Measurements from ENCODE around the gene FOXG1. TPM values are rescaled to one million over a fixed set of nuclear protein-coding genes. Genes with fewer than 3 reads are reported as not detected.

The FOXG1 gene
- total RNA-seq, 1 experiment from 2014 or later = 0.81 TPM

DNA sequence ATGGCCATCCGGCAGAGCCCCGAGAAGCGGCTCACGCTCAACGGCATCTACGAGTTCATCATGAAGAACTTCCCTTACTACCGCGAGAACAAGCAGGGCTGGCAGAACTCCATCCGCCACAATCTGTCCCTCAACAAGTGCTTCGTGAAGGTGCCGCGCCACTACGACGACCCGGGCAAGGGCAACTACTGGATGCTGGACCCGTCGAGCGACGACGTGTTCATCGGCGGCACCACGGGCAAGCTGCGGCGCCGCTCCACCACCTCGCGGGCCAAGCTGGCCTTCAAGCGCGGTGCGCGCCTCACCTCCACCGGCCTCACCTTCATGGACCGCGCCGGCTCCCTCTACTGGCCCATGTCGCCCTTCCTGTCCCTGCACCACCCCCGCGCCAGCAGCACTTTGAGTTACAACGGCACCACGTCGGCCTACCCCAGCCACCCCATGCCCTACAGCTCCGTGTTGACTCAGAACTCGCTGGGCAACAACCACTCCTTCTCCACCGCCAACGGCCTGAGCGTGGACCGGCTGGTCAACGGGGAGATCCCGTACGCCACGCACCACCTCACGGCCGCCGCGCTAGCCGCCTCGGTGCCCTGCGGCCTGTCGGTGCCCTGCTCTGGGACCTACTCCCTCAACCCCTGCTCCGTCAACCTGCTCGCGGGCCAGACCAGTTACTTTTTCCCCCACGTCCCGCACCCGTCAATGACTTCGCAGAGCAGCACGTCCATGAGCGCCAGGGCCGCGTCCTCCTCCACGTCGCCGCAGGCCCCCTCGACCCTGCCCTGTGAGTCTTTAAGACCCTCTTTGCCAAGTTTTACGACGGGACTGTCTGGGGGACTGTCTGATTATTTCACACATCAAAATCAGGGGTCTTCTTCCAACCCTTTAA, 1.5 kb downstream of the FOXG1 start:
- no peaks in the 10 kb centered on the region for H3K36me3 ChIP-seq
- H3K4me1 ChIP-seq = no peaks in the 10 kb centered on the region
- no peak overlapping the region for H3K27ac ChIP-seq
- peak overlapping the region; percentile 11 for H3K4me3 ChIP-seq
- no peaks in the 10 kb centered on the region for H3K9me3 ChIP-seq (replicated peaks)
- no peak for DNase-seq
- H3K27me3 ChIP-seq = no peaks in the 10 kb centered on the region

DNA sequence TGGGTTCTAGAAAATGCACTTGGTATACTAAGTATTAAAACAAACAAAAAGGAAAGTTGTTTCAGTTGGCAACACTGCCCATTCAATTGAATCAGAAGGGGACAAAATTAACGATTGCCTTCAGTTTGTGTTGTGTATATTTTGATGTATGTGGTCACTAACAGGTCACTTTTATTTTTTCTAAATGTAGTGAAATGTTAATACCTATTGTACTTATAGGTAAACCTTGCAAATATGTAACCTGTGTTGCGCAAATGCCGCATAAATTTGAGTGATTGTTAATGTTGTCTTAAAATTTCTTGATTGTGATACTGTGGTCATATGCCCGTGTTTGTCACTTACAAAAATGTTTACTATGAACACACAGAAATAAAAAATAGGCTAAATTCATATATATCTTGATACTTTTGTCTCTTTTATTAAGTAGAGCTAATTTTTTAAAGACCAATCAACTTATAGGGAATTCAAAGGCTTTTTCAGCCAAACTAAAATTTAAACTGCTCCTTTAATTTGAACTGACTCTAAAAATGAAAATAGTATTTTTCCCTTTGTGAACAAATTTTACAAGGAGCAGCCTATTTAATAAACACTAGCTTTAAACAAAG, 2.8 kb downstream of the FOXG1 start:
- Histone ChIP-seq H3K4me3 (no peak overlapping the region), H3K27ac (no peak overlapping the region), H3K9me3 (replicated peaks) (no peaks in the 10 kb centered on the region), H3K27me3 (no peaks in the 10 kb centered on the region), H3K36me3 (no peaks in the 10 kb centered on the region), H3K4me1 (no peaks in the 10 kb centered on the region)
- no peak for DNase-seq

DNA sequence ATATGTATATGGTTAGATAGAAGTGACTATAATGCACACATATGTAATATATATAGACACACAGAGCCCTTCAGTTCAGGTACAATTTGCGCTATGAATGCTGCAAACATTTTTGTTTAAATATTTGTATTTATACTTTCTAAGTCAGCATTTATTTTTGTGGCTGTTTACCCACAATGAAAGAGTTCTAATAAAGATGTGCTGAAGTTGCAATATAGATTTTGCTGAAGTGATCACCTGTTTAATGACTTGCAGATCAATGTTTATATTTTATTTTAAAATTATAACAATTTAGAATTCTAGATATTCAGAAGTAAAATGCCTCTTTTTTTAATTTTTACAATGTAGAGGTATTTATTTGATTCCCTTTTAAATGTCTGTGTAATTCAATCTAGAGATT, 3.5 kb downstream of the FOXG1 start:
- no peaks in the 10 kb centered on the region for H3K9me3 ChIP-seq (replicated peaks)
- no peak for DNase-seq

DNA sequence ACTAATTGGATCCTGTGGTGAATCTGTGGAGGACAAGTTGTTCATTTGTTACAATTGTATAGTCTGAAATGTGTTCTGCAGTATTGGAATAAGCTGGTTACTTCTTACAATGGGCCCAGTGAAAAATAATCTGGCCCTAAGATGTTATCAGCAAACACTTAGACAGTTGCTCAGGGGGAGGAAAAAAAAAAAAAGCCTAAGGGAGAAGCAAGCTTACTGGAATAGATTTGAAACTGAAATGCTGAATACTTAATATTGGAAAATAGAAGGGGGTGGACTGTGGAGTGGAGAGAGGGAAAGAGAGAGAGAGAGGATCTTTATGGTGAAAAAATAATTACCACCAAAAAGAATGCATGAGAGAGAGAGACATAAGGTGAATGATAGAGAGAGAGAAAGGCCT, 4.0 kb downstream of the FOXG1 start:
- no peak overlapping the region for H3K27ac ChIP-seq
- DNase-seq = no peak
- no peaks in the 10 kb centered on the region for H3K4me1 ChIP-seq
- no peak overlapping the region for H3K4me3 ChIP-seq
- H3K9me3 ChIP-seq (replicated peaks) = no peaks in the 10 kb centered on the region
- H3K27me3 ChIP-seq = no peaks in the 10 kb centered on the region
- H3K36me3 ChIP-seq = no peaks in the 10 kb centered on the region

More for the DNA sequence above, 3.5 kb downstream of the FOXG1 start:
- no peaks in the 10 kb centered on the region for H3K27me3 ChIP-seq
- H3K4me3 ChIP-seq = no peak overlapping the region
- H3K36me3 ChIP-seq = no peaks in the 10 kb centered on the region
- no peaks in the 10 kb centered on the region for H3K4me1 ChIP-seq
- H3K27ac ChIP-seq = no peak overlapping the region

DNA sequence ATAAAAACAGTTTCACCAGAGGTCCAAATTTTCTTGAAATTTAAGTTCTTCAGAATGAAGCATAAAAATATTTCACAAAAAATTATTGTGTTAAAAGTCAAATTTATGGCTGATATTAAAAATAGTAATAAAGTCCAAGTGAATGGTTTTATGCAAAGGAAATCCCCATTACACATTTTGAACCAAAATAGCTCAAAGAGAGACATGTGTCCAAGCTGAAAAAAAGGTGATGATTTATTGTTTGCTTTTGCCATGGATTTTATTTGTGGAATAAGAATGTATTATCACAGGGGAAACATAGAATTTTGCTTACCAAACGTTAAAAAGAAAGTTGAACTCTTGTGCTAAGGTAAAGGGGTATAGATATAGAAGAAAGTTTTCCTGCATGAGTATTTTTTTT, 4.6 kb downstream of the FOXG1 start:
- no peaks in the 10 kb centered on the region for H3K36me3 ChIP-seq
- H3K27me3 ChIP-seq = no peaks in the 10 kb centered on the region
- H3K4me1 ChIP-seq = no peaks in the 10 kb centered on the region
- no peak overlapping the region for H3K4me3 ChIP-seq
- no peaks in the 10 kb centered on the region for H3K9me3 ChIP-seq (replicated peaks)
- DNase-seq = no peak
- H3K27ac ChIP-seq = no peak overlapping the region

DNA sequence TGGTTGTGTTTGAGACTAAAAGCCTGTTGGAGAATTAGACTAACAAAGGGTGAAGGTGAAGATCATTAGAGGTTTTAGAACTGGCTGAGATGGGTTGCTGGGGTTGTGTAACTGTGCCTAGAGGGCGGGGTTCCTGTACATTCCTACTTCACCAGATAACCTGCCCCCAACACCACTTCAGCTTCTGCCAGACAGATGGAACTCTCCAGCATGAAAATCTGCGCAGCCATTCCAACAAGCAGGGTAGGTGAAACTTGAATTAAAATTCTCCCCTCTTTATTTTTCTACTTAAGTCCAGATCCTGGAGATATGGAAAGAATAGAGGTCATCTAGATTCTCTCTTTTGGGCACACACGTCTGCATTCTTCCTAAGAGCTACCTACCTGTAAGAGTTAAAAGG, 6.0 kb downstream of the FOXG1 start:
- Histone ChIP-seq H3K9me3 (replicated peaks) (no peaks in the 10 kb centered on the region), H3K27me3 (0 out of 2 replicates have a peak, but pooled peaks cover 3% of the 10 kb centered on the region), H3K36me3 (no peaks in the 10 kb centered on the region), H3K4me3 (no peak overlapping the region), H3K4me1 (no peaks in the 10 kb centered on the region), H3K27ac (no peak overlapping the region)
- DNase-seq = no peak

DNA sequence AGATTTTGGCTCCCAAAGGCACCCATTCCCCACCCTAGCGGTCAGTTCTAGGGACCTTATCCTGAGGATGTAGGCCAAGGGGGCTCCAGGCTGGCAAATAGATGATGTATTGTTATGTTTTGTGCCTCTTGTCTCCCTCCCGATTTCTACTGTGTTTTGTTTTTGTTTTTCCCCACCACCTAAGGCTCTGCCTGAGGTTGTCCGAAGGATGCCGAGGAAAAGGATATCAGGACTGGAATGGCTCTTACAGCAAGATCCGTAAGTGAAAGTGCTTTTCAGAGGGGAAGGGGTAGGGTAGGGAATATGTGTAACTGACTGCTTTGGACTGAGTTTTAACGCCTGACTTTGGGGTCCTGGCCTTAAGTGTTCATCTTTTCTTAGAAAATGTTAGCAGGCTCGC, 6.6 kb downstream of the FOXG1 start:
- H3K9me3 ChIP-seq (replicated peaks) = no peaks in the 10 kb centered on the region
- no peak for DNase-seq
- no peak overlapping the region for H3K27ac ChIP-seq
- H3K36me3 ChIP-seq = no peaks in the 10 kb centered on the region
- H3K4me3 ChIP-seq = no peak overlapping the region
- H3K4me1 ChIP-seq = no peaks in the 10 kb centered on the region
- H3K27me3 ChIP-seq = 0 out of 2 replicates have a peak, but pooled peaks cover 3% of the 10 kb centered on the region

DNA sequence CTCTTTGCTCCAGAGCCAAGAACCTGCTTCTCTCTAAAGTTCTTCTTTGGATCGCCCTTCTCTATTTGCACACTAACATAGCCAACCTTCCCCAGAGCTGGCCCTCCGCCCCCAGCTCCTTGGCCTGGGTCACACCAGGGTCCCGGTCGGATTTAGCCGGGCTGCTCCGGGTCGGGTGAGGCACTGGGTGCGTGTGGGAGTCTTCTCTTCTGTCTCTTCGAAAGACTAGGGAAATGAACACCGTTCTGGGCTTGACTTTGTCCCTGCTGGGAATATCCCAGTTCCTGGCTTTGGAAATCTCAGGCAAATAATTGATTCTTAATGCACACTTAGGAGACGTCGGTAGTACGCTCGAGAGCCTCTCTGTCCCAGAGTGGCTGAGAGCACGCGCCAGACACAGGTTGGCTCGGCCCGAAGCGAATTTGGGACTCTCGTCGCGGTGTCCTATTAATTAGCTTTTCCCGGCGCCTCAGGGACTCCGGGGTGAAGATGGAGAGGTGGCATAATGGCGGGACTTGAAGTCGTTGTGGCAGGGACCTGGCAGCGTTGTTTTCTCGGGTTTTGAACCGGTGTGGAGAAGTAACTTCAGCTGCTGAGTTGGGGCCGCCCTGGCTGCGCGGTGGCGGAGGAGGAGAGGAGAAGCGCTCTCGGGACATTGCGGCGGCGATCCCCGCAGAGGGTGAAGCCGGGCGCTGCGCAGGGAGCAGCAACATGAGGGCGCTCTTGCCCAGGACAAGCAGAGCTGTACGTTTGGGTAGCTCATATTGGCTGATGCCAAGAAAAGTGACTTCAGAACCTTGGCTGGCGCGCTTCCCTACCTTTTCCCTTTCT, 7.5 kb downstream of the FOXG1 start:
- H3K36me3 ChIP-seq = no peaks in the 10 kb centered on the region
- DNase-seq = no peak
- H3K27ac ChIP-seq = no peak overlapping the region
- no peaks in the 10 kb centered on the region for H3K9me3 ChIP-seq (replicated peaks)
- H3K4me1 ChIP-seq = no peaks in the 10 kb centered on the region
- H3K4me3 ChIP-seq = no peak overlapping the region
- H3K27me3 ChIP-seq = 0 out of 2 replicates have a peak, but pooled peaks cover 3% of the 10 kb centered on the region

DNA sequence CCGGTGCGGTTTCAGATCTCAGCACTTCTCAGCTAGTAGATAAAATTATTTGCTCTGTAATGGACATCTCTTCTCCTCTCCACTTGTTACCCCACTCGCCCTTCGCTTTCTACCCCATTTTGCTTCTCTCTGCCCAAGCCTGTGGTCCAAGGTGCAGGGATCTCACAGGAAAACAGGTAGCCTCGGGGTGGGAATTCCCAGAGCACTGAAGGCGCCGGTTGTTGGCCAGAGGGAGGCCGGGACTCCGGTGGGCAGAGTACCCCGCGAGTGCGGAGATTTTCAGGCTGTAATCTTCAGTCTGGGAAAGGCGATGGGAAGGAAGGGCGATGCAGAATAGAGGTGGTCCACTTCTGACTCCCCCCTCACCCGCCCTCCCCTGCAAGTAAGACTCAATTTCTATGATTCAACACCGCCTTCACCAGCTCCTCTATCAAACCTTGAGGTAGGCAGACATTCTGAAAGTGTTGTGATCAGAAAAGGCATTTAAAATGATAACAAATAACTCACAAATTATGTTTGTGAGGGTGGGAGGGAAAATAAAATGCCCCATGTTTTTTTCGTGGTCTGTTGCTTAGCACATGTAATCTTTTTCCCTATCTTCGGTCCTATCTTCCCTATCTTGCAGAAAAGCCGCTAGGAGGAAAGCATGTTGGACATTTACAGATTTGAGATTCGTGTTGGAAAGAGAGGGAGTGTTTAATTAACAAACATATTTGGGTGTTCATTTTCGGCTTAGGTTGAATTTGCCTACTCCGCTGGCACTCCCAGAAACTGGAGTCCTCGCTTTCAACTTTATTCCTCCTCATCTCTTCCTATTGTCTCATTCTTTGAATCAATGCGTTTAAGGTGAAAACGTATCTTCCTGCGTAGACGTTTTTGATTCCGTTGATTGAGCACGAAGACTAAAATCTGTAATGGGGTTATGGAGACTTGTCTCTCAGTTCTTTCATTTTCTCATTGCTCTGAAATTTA, 8.5 kb downstream of the FOXG1 start:
- H3K36me3 ChIP-seq = no peaks in the 10 kb centered on the region
- no peaks in the 10 kb centered on the region for H3K4me1 ChIP-seq
- H3K4me3 ChIP-seq = no peak overlapping the region
- no peaks in the 10 kb centered on the region for H3K9me3 ChIP-seq (replicated peaks)
- H3K27ac ChIP-seq = no peak overlapping the region
- DNase-seq = no peak
- H3K27me3 ChIP-seq = 0 out of 2 replicates have a peak, but pooled peaks cover 3% of the 10 kb centered on the region

DNA sequence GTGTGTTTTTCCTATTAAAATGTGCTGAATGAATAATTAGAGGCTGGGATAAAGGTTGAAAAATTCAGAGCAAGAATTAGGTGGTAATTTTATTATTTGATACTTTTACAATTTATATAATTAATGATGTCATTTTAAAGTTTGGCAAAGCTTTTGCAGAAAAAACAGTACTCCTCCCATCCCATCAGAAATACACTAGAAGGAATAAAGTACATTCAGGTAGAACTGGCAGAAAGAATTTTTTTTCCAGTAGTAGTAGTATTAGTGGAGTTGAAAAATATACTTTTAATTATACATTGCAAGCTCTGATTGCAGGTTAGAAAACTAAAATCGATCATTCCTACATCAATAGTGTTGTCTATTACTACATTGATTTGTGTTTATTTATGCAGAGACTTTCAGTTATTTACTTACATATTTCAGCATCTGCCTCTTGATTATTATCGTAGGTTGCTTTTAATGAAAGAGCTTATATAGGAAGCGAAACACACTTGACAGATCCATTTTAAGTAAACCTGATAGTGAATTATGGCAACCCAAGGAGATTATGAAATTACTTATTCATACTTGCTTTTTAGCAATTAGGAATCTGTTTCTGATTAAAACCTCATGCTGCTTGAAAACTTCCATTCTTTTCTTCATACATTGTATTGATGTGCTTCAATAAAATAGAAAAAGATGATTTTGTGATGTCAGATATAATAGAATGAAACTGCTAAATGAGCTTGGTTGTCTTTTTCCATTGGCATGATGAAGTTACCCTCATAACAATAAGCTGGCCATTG, 10.1 kb downstream of the FOXG1 start:
- Histone ChIP-seq H3K27me3 (0 out of 2 replicates have a peak, but pooled peaks cover 3% of the 10 kb centered on the region), H3K36me3 (no peaks in the 10 kb centered on the region), H3K4me1 (no peaks in the 10 kb centered on the region), H3K4me3 (no peak overlapping the region), H3K9me3 (replicated peaks) (no peaks in the 10 kb centered on the region), H3K27ac (no peak overlapping the region)
- DNase-seq = no peak

DNA sequence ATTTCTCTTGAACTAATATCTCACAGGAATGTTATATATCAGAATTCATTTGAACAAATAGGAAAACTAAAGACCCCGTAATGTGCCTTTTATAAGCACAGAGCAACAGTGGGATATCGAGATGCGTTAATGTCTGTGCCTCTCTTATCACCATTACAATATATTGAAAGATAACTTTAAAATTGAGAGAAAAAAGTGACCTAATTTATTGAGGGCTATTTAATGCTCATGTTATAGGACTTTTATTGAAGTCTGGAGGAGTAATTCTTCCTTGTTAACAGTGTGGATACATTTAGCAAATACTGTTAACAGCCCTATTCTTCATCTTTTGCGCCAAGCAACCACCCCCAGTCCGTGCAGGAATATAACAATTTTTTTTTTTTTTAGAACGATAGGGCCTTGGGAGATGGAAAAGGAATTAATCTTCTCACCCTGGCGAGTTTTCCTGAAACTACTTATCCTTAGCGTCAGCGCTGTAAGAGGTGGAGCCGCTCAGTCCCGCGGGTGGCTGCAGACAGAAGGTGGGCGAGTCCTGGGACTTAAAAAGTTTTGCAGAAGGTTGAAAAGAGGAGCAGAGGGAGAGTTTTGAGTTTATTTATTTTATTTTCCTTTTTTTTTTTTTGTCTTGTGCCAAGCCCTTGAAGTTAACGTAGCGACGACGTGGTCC, 11.0 kb downstream of the FOXG1 start:
- Histone ChIP-seq H3K4me1 (no peaks in the 10 kb centered on the region), H3K27me3 (0 out of 2 replicates have a peak, but pooled peaks cover 3% of the 10 kb centered on the region), H3K27ac (no peak overlapping the region), H3K9me3 (replicated peaks) (no peaks in the 10 kb centered on the region), H3K4me3 (no peak overlapping the region), H3K36me3 (no peaks in the 10 kb centered on the region)
- no peak for DNase-seq

DNA sequence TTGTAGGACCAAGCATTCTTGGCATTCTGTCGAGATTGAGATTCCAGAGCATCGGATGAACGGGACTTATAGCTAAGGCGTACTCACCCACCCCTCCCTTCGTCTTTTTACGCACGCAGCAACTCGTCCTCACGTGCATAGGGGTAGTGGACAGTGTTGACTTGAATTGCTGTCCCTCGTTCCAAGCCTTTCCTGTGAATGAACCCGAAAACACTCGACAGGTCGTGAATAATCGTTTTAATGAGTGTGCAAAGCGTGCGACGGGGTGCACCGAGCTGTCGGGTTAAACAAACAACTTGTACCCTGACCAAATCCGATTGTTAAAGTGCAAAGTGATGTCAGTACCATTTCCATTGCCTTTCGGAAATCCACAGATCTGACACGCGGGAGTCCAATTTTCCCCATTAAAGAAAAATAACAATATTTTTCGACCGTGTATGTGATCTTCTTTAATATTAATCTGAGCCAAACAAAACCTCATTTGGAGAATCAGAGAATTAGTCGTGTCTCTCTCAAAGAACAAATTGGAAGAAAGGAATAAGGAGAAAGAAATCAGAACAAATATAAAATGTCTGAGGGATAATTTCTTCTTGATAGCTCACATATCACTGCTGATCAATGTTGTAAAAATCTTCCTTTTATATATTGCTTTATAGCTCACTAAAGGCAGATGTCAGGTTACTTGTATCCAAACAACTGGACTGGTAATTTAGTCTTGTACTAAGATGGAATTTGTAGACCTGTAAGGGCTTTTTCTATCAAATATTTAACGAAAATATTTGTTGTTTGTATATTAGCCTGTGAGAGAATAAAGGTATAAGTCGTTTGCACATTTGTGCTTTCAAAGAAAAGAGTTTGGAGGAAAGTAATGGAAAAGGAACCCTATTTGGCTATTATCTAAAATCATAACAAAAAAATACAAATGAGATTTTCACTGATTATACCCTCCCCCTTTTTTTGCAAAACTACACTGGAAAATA, 11.8 kb downstream of the FOXG1 start:
- 0 out of 2 replicates have a peak, but pooled peaks cover 3% of the 10 kb centered on the region for H3K27me3 ChIP-seq
- H3K36me3 ChIP-seq = no peaks in the 10 kb centered on the region
- no peak overlapping the region for H3K4me3 ChIP-seq
- H3K4me1 ChIP-seq = no peaks in the 10 kb centered on the region
- DNase-seq = no peak
- no peak overlapping the region for H3K27ac ChIP-seq
- H3K9me3 ChIP-seq (replicated peaks) = no peaks in the 10 kb centered on the region

All from SJCRH30 (cell line).